Neutrophil (primary cell): ENCODE results near the gene PAOX.

ENCODE experiments used
- H3K27ac ChIP-seq: fragments of 200-600 bp; sonication (generic); 2 replicates; pipeline ENCODE4 v1.5.1; 2016; ENCODE audit warnings: mild to moderate bottlenecking, moderate library complexity
- H3K27me3 ChIP-seq: fragments of 200-600 bp; sonication (generic); 2 replicates; pipeline ENCODE4 v1.6.0; 2016; ENCODE audit warnings: mild to moderate bottlenecking
- H3K36me3 ChIP-seq: fragments of 200-600 bp; sonication (generic); 2 replicates; pipeline ENCODE4 v1.5.1; 2017
- H3K4me1 ChIP-seq, 2 experiments: fragments of 200-600 bp in 1 of 2; sonication (generic) in 1 of 2; 1 replicate in 1 of 2; 2 replicates in 1 of 2; pipeline versions ENCODE4 v1.5.1 to v1.6.1; 2013 to 2016; ENCODE audit warnings: low read depth in 1 of 2, low read length in 1 of 2, mild to moderate bottlenecking in 1 of 2, moderate library complexity in 1 of 2; ENCODE audit not compliant: control insufficient read depth in 1 of 2, insufficient read depth in 1 of 2
- H3K4me3 ChIP-seq, 2 experiments: fragments of 200-600 bp in 1 of 2; sonication (generic) in 1 of 2; 1 replicate in 1 of 2; 2 replicates in 1 of 2; pipeline ENCODE4 v1.5.1; 2013 to 2016; ENCODE audit warnings: low read depth in 1 of 2, low read length in 1 of 2, mild to moderate bottlenecking in 1 of 2, moderate library complexity in 1 of 2
- H3K9me3 ChIP-seq: fragments of 200-600 bp; sonication (generic); 2 replicates; pipeline ENCODE4 v1.5.1; 2016
- TF ChIP-seq, protein P1 (sequence below): fragments of 200-600 bp; sonication (generic); IDR thresholded peaks from 2 replicates; pipeline ENCODE4 v1.5.1; 2016; ENCODE audit warnings: antibody characterized with exemption

Gene PAOX

DNA sequence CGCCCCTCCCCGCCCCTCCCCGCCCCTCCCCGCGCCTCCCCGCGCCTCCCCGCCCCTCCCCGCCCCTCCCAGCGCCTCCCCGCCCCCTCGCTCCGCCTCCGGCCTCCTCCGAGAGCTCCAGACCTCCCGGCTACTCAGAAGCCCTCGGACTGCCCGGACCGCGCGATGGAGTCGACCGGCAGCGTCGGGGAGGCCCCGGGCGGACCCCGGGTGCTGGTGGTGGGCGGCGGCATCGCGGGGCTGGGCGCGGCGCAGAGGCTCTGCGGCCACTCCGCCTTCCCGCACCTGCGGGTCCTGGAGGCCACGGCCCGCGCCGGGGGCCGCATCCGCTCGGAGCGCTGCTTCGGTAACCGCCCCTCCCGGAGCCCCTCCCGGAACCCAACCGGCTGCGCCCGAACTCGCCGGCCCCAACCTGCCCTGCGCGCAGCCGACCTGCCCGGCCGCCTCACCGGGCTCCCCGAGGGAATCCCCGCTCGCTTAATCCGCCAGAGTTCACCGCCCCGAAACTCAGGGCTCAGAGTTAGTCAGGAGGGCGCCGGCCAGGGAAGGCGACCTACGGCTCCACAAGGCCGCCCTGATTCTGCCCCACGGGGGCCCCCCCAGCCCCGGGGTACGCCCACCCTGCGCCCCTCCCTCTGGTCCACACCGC is at the start of gene PAOX:
Gene PAOX, plus strand, starts transcription at position 111 of the 649 bp plus-strand sequence. Its CDS starts 55 bp downstream, at position 166.
- H3K27me3 ChIP-seq, result peaks cover 77% of the 10 kb centered on the region
- TF ChIP-seq, protein P1, sequence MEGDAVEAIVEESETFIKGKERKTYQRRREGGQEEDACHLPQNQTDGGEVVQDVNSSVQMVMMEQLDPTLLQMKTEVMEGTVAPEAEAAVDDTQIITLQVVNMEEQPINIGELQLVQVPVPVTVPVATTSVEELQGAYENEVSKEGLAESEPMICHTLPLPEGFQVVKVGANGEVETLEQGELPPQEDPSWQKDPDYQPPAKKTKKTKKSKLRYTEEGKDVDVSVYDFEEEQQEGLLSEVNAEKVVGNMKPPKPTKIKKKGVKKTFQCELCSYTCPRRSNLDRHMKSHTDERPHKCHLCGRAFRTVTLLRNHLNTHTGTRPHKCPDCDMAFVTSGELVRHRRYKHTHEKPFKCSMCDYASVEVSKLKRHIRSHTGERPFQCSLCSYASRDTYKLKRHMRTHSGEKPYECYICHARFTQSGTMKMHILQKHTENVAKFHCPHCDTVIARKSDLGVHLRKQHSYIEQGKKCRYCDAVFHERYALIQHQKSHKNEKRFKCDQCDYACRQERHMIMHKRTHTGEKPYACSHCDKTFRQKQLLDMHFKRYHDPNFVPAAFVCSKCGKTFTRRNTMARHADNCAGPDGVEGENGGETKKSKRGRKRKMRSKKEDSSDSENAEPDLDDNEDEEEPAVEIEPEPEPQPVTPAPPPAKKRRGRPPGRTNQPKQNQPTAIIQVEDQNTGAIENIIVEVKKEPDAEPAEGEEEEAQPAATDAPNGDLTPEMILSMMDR, result no peak
- no peaks in the 10 kb centered on the region for H3K36me3 ChIP-seq
- H3K27ac ChIP-seq, result peak within 1 kb of the TSS; percentile 31
- no peaks in the 10 kb centered on the region for H3K9me3 ChIP-seq
- peak within 1 kb of the TSS; percentile 82 to 96 for H3K4me3 ChIP-seq
- peaks cover 12 to 21% of the 10 kb centered on the region in 2 experiments for H3K4me1 ChIP-seq

DNA sequence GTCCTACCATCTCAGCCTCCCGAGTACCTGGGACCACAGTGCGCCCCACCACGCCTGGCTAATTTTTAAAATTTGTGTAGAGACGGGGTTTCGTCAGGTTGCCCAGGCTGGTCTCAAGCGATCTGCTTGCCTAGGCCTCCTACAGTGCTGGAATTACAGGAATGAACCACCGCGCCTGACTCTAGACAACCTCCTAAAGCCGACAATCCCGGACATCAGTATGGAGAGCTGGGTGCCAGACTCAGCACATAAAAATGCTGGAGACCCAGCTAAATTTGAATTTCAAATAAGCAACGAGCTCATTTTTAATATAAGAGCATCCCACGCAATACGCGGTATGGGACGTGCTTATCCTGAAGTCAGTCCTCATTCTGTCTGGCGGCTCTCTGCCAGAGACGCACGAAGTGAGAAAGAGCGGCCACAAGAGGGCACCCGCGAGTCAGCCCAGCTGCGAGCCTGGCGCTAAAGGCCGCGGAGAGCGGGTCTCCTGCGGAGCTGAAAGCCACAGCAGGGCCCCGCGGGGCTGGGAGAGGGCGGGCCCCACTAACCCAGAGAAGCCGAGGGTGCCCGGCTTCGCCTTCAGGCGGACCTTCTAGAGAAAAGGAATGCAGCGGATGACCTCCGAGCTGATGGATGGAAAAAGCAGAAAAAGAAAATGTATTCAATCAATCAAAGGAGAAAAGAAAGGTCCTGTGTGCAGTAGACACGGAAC is 49.4 kb upstream of the PAOX start:
- H3K4me3 ChIP-seq, result no peak overlapping the region
- peaks cover 0 to 9% of the 10 kb centered on the region in 2 experiments for H3K4me1 ChIP-seq
- TF ChIP-seq, protein P1, result peak; percentile 73
- no peak overlapping the region for H3K27ac ChIP-seq
- H3K9me3 ChIP-seq, result no peaks in the 10 kb centered on the region
- H3K27me3 ChIP-seq, result peaks cover 90% of the 10 kb centered on the region
- H3K36me3 ChIP-seq, result no peaks in the 10 kb centered on the region

DNA sequence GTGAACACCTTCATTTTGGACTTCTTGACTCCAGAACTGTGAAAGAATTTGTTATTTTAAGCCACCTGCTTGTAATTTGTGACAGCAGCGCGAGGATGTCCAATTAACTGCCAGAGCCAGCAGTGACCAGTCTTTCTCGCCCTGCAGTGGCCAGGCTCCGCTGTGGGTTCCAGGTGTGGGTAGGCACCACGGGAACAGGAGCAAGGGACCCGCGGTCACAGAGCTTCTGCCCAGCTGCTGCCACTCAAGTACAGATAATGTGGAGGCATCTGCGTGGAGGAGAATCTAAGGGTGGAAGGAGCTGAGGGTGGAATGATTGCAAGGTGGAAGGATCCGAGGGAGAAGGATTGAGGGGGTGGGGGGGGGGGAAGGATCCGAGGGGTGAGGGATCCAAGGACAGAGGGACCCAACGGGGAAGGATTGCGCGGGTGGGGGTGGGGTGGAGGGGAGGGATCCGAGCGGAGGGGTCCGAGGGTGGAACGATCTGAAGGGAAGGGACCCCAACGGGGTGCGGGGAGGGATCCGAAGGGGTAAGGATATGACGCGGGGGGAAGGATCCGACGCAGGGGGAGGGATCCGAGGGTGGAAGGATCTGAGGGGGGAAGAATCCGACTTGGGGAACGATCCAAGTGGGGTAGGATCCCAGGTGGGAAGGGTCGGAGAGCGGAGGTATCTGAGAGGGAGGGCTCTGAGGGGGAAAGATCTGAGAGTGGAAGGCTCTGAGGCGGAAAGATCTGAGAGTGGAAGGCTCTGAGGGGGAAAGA is 45.9 kb upstream of the PAOX start:
- peaks cover 0 to 18% of the 10 kb centered on the region in 2 experiments for H3K4me1 ChIP-seq
- no peak overlapping the region for H3K4me3 ChIP-seq
- H3K9me3 ChIP-seq, result no peaks in the 10 kb centered on the region
- H3K27ac ChIP-seq, result no peak overlapping the region
- TF ChIP-seq, protein P1, result no peak
- H3K36me3 ChIP-seq, result no peaks in the 10 kb centered on the region
- H3K27me3 ChIP-seq, result peaks cover 90% of the 10 kb centered on the region

DNA sequence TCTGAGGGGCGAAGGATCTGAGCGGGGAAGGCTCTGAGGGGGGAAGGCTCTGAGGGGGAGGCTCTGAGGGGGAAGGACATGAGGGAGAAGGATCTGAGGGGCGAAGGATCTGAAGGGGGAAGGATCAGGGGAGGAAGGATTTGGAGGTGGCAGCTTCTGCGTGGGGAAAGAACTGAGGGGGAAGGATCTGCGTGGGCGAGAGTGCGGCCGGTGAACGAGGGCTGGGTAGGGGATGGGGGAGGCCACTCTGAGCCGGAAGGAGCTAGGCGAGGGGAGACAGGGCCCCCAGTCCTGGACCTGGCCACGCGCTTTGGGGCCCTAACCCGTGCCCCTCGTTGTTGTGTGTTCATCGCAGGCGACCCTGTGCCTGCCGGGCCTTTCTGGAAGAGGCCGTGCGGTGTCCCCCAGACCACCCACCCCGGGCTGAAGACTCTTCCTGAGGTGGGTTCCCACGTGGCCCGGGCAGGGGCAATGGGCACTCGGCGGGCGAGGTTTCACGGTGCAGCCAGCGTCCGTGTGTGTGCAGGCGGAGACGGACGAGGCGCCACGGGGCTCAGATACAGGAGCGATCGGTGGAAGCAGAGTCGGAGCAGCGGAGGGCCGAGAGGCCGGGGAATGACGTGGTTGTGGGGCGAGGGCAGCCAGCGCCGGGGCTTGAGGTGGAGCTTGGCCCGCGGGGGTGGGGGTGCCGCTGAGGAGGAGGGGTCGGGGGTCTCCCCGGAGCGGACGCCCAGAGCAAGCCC is 44.4 kb upstream of the PAOX start:
- peaks cover 90% of the 10 kb centered on the region for H3K27me3 ChIP-seq
- peaks cover 0 to 15% of the 10 kb centered on the region in 2 experiments for H3K4me1 ChIP-seq
- no peak overlapping the region for H3K4me3 ChIP-seq
- TF ChIP-seq, protein P1, result no peak
- no peaks in the 10 kb centered on the region for H3K36me3 ChIP-seq
- H3K9me3 ChIP-seq, result no peaks in the 10 kb centered on the region
- no peak overlapping the region for H3K27ac ChIP-seq
